Left ventricle myocardium superior (tissue), 1 donor: ENCODE data around the gene SAMD8. TPM values are rescaled to one million over a fixed set of nuclear protein-coding genes. Genes with fewer than 3 reads are reported as not detected.
"Not testable (repeated sequence)": the region's sequence is repeated elsewhere in the genome, so short reads cannot be mapped to it uniquely, and the experiment has no call there.

Experiments used
- ATAC-seq: fragments of 200-7000 bp; cut with Tn5 transposase; one replicate; pipeline ENCODE4 v1.9.1; 2020; ENCODE audit warnings: mild to moderate bottlenecking, moderate library complexity
- DNase-seq: peaks from one replicate; pipeline ENCODE4 v3.0.0-alpha.2; 2020
- intact Hi-C: fragments of 100-400 bp; cut with micrococcal nuclease; formaldehyde crosslinking; loops from one replicate; pipeline ENCODE4 v1.11.0; 2022
- total RNA-seq: library from RNA; stranded (reverse); fragmentation: NEBNext Ultra II Directional; extraction: Animal tissue kit (Norgen Biotek cat#: 25700); gene quantifications from one replicate; pipeline ENCODE4 v1.2.1, GENCODE V29; 2021
- donor health status: DM: no; HTN: yes; CAD: no; lungs with severe emphysema.

Gene SAMD8
- total RNA-seq, 1 donor from 2014 or later: 23.1 TPM

DNA sequence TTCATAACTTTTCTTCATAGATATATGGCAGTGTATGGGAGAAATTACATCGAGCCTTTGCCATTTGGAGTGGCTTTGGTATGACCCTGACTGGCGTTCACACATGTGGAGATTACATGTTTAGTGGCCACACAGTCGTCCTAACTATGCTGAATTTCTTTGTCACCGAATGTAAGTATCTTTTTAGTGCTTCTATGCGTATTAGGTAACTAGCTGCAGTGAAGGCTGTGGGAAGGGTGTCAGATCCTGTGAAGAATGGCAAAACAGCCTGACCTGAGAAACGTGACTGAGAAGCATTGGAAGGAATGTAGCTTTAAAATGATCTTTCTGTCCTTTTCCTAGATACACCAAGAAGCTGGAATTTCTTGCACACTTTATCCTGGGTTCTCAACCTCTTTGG, 64.6 kb downstream of the SAMD8 start:
- no peak for DNase-seq
- intact Hi-C loops: no loop called here
- ATAC-seq: no peak

DNA sequence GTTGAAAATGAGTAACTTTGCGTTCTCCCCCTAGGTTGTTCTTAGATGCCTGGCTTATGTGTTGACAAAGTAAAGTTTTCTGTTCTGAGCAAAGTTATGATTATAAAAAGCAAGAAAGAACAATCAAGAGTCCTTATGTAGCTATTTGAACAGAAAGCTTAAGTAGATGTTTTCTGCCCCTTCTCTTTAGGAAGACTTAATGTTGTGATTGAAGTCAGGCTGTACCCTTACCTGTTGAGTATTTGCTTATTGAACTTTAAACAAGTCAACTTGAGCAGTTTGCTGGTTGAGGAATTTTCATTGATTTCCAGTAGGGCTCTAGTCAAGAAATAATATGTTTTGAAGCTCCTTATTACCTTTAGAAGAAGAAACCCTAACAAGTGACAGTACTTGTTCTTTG, 65.3 kb downstream of the SAMD8 start:
- ATAC-seq (no peak), DNase-seq (no peak)
- intact Hi-C loops: no loop called here

DNA sequence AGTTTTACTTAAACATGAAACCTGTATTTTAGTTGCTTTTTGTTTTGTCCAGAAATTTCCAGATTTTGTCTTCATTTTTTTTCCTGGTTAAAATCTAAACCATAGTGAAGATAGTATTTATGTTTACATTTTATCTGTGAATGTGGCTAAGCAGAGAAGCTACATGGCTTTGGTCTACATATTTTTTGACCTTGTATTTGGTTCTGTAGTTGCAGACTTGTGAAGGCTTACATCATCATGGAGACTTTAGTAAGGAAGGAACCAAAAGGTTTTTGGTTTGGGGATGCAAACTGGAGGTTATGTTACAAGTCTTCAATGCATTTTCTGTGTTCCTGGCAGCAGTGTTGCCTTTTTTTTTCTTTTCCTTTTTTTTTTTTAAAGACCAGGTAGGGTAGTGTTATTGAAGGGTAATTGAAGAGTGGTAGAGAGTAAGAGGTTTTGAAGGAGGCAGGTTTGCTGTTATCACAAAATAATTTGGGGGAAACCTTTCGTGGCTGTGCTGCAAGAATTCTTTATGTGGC, 68.3 kb downstream of the SAMD8 start:
- ATAC-seq (no peak), DNase-seq (no peak)
- intact Hi-C loops: no loop called here

DNA sequence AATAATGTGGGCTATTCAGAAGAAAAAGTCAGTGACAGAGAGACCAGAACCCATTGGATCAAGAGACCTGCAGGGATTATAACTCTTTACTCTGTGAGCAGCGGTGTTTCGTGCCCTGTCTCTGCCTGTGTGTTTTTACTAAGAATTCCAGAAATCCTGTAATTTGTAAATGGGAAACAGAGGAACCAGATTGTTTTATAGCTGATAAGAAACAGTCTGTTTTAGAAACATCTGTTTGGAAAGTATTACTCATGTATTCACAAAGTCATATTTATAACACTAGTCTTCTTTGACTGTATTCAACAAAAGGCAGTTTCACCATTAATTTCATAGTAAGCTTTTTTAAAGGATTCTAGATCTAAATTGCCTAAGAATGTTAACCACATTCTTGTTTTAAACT, 69.1 kb downstream of the SAMD8 start:
- intact Hi-C loops: no loop called here
- ATAC-seq (peak; percentile 54), DNase-seq (no peak)

DNA sequence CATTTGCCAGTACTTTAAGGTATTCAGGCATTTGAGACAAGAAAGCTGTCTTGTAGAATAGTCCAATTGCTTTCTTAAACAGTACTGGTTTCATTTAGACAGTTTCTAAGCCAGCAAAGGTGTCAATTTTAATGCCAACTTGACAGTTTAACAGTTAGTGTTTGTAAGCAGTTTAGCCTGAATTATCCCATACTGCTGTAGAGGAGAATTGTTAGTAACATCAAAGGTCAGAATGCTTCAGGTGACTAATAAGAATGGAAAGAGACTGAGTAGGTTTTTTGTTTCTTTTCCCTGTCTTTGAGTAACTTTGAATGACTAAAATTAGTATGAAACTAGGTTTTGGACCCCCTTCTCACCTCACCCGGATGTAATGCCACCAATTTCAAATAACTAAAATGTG, 69.6 kb downstream of the SAMD8 start:
- DNase-seq (no peak), ATAC-seq (no peak)
- intact Hi-C loops: no loop called here

DNA sequence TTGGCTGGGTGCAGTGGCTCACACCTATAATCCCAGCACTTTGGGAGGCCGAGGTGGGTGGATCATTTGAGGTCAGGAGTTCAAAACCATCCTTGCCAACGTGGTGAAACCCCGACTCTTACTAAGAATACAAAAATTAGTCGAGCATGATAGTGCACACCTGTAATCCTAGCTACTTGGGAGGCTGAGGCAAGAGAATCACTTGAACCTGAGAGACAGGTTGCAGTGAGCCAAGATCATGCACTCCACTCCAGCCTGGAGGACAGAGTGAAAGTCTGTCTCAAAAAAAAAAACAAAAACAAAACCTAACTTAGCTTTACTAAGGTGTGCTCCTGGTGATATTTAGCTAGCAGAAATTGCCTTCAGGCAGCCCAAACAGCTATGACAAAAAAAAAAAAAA, 74.9 kb downstream of the SAMD8 start:
- peak; percentile 7 for ATAC-seq
- intact Hi-C loops: no loop called here
- DNase-seq: no peak

DNA sequence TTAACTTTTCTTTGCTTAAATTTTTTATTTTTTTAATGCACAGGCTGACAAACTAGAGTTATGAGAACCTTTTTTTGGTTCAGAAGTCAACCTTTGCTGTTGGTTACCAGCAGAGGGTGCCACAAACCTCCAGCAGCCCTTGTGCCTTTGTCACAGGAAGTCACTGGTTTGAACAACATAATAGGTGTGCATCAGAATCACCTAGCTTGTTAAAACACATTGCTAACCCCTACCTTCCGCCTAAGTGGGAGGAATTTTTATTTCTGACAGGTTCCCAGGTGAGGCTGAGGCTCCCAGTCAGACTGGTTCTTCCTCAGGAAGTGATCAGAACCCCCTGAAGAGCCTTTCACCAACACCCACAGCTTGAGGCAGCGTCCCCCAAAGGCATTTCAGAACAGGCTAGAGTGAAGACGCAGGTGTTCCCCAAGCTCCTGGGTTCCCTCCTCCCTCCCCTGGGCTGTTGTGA, 76.5 kb downstream of the SAMD8 start:
- ATAC-seq (peak; percentile 46), DNase-seq (no peak)
- intact Hi-C loops: loop anchor here (2.0 kb wide), 1 partner anchor 43 kb away; no protein-coding TSS in a partner anchor

DNA sequence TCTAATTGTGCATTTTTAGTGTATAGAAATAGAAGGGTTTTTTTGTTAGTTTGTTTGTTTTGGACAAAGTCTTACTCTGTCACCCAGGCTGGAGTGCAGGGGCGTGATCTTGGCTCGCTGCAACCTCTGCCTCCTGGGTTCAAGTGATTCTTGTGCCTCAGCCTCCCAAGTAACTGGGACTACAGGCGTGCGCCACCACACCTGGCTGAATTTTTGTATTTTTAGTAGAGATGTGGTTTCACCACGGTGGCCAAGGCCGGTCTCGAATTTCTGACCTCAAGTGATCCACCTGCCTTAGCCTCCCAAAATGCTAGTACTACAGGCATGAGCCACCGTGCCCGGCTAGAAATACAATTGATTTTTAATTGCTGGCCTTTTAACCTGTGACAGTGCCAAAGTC, 77.1 kb downstream of the SAMD8 start:
- not testable (repeated sequence) for ATAC-seq, DNase-seq
- intact Hi-C loops: loop anchor here (2.0 kb wide), 1 partner anchor 42 kb away; no protein-coding TSS in a partner anchor

DNA sequence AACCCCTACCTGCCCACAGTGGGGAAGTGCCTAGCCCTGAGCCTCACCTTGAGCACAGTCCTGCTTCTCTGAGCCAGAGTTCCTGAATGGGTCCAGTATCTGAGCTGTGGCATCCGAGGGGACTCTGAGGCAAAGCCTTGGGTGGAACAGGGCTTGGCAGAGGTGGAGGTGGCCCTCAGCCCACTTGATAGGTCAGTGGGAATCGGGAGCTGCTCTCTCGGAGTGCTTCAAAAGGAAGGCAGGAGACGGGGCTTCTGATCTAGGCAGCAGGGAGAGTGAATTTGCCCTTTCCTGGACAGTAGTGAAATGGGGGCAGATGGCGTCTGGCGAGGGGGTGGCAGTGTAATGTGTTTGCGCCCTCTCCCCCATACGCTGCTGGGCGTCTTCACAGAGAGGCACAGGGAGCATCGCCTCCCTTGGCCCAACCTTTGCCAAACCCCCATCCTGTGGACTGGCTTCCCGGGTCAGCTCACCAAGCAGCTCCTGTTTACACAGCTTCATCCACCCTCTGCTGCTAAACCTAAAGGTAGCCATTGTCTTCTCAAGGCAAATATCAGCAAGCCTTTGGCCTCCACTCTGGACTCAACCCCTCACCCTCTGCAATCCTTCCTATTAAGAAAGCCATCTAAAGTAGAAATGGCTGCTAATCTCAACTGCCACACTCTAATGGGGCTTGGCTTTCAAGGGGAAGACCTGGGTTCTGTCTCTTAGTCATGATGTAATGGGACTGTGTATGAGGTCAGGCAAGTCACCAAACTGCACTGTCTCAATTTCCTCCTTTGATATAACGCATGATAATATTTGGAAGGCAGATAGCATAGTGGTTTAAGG, 78.0 kb downstream of the SAMD8 start:
- intact Hi-C loops: loop anchor here (2.0 kb wide), 1 partner anchor 41 kb away; no protein-coding TSS in a partner anchor
- DNase-seq: no peak
- no peak for ATAC-seq

DNA sequence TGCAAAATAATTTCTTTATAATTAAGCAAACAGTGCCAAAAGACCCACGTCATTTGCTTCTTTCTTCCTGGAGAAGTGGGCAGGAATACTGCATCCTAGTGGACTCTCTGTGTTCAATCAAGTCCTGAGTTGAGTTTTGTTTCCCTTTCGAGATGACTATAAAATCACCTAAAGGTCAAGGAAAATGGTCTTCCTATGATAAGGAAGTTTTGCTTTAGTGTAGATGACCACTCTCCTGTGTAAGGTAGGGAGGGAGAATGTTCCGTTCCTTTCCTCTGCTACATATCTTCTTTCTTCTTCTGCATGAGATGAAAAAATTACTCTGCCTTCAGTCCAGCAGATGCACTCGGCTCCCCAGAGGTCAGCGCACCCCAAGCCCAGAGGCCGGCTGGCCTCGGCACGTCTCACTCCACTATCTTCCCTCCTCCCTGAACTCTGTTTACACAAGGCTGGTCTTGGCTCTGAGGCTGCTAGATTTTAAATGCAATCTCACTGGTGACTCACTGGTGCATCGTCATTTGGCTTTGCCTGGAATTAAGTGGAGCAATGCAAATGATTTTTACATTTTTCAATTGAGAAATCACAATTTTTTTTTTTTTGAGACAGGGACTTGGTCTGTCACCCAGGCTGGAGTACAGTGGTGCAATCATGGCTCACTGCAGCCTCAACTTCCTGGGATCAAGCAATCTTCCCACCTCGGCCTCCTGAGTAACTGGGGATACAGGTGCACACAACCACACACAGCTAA, 80.5 kb downstream of the SAMD8 start:
- intact Hi-C loops: no loop called here

DNA sequence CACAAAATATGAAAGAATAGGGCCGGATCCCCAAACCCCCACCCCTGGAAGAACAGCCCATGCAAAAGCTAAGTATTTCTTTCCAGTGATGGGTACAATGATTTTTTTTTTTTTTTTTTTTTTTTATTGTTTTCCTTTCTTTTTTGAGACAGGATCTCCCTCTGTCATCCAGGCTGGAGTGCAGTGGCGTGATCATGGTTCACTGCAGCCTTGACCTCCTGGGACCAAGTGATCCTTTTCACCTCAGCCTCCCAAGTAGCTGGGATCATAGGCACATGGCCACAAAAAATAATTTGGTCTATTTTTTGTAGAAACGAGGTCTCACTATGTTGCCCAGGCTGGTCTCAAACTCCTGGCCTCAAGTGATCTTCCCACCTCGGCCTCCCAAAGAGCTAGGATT, 83.2 kb downstream of the SAMD8 start:
- DNase-seq, ATAC-seq, intact Hi-C loops: not testable (repeated sequence)

More for the DNA sequence above, 80.5 kb downstream of the SAMD8 start:
- DNase-seq (peak; percentile 62), ATAC-seq (peak; percentile 91)

DNA sequence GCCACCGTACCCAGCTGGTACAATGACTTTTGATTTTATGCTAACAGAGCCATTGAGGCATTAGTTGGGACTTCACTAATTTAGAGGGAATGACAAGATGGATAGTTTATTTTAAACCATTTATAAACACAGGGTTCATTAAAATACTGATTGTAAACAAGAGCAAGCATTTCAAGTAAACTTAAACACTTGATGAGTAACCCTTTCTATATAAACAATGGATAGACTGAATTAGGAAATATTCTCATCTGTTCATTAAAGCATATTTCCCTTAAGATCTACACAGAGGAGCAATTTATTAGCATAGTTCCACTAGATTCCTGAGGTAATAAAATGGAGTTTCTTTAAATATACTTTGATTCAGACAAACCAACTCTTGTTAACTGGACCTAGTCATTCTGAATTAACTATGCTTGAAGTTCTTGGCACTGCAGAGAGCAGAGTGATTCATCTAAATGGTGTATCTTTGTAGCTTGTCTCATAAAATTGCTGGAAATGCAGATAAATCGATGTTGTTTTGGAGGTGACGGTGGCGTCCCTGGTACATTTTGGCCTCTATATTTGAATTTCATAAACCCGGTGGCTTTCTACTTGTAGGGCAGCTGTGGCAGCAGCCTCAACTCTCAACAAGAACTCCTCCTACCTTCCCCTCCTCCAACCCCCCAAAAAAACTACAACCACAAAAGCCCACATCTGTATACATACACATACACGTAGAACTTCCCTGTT, 83.7 kb downstream of the SAMD8 start:
- intact Hi-C loops: no loop called here
- ATAC-seq (no peak), DNase-seq (no peak)

DNA sequence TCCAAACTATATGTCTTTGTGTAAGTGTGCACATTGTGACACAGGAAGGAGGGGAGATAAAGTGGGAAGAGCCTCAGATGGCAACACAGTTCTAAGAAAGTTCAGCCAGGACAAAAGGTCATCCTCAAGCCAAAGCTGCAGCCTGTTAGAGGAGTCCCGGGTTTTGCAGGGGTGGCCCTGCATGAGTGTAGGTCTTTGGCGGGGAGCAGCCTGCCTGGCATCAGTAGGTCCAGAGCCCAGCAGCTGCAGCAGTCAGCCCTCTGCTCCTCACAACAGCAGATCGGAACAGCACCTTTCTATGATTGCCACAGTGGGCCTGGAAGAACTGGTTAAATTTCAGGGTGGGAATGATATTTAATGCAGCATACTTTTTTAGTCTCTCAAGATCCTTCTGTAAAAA, 85.6 kb downstream of the SAMD8 start:
- ATAC-seq (no peak), DNase-seq (no peak)
- intact Hi-C loops: no loop called here

DNA sequence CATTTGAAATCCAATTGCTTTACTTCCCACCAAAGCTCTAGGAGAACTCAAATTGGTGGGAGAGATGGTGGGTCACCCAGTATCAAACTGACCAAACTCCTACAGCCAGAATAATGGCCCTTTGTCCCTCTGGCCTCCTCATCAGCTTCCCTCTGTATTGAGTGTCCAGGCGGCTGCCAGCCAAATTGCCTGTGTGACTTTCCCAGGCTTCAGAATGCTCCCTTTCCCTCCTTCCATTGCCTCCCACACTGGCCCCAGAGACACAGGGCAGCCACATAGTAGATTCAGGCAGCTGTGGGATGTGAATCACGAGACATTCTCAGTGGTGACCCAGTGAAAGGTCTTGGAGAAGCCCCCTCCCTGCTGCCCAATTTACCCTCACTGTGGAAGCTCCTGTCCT, 86.5 kb downstream of the SAMD8 start:
- intact Hi-C loops: no loop called here
- DNase-seq: no peak
- ATAC-seq: no peak

DNA sequence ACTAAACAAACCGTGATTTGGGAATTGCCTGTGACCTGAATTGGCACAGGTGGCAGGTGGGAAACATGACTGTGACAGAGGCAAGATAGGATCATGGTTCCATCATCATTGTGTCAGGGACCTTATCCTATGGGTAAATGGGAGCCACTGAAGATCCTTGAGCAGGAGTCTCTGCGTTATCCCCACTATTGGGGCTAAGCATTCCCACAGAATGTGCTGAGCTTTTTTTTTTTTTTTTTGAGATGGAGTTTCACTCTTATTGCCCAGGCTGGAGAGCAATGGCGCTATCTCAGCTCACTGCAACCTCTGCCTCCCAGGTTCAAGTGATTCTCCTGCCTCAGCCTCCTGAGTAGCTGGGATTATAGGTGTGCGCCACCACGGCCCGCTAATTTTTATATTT, 88.5 kb downstream of the SAMD8 start:
- DNase-seq, intact Hi-C loops: not testable (repeated sequence)

DNA sequence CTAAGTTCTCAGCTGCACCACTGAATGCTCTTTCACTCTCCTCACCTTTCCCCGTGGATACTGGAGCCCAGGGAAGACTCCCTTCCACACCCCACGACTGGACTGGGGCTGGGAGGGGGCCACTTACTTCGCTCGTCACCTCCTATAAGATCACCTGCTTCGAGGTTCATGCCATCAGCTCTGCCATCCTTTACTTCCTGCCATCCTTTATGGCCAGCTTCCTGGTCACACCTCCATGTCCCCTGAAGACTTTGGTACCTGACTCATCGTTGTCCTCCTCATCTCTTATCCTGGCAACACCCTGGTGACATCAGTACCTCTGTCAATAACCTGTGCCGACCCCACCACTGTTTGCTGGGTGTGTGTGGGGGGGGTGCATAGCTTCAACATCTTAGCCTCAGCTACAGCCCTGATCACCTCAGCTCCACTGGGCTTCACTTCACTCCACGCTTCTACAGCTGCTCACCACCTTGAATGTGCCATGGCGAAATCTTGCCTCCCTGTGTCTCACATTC, 90.4 kb downstream of the SAMD8 start:
- DNase-seq: no peak
- intact Hi-C loops: no loop called here
- ATAC-seq: no peak

More for the DNA sequence above, 88.5 kb downstream of the SAMD8 start:
- not testable (repeated sequence) for ATAC-seq

DNA sequence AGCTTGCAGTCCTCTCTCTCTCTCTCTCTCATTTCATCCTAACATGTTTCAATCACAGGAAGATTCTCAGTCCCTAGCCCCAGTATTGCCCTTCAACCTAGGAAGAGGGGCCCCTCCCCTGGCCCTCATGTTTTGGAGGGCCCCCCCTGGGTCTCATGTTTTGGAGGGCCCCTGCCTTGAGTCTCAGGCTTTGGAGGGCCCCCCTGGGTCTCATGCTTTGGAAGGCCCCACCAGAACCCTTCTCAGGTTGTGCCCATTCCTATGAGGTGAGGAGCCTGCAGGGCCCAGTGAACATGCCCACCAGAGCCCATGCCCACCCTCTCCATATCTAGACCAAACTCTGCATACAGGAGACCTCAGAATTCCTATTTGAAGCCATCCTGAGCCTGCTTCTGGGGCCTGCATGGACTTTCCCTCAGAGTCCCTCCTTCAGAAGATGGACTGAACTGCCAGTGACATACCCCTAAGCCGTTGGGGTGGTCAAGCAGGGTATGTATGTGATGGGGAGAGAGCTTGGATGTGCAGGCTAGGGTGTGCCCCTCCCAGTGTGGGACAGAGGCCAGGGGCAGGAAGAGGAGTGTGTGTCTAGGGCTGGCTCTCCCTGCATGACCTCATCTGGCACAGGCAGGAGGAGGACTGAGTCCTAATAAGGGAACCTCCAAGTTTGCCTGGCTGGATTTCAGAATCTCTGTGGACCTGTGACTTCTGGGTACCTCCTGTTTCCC, 91.0 kb downstream of the SAMD8 start:
- peak; percentile 97 for ATAC-seq
- intact Hi-C loops: no loop called here
- peak; percentile 81 for DNase-seq

DNA sequence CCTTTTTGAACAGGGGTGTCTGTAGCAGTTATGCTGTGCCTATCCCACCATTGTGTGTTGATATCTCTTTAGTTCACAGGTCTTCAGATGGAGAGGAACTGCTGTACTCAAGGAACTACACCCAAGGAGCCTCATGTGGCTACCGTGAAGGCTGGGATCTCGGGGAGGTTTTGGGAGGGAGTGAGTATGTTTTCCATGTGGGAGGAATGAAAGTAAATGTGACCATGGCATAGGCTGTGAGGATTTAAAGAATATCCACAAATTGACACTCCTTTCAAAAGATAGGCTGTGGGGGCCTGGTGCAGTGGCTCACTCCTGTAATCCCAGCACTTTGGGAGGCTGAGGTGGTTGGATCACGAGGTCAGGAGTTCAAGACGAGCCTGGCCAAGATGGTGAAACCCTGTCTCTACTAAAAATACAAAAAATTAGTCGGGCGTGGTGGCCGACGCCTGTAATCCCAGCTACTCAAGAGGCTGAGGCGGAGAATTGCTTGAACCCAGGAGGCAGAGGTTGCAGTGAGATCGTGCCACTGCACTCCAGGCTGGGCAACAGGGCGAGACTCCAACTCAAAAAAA, 91.7 kb downstream of the SAMD8 start:
- ATAC-seq, DNase-seq, intact Hi-C loops: not testable (repeated sequence)
